Testis (tissue), 3 donors: Measurements from ENCODE around the gene SEC14L1. TPM values are rescaled to one million over a fixed set of nuclear protein-coding genes. Genes with fewer than 3 reads are reported as not detected.

Source experiments
- DNase-seq: peaks from one replicate; pipeline ENCODE4 v3.0.0-alpha.2; 2019
- H3K27ac ChIP-seq, 2 donors: fragments of 200-600 bp; sonication (generic); one replicate each; pipeline ENCODE4 v1.5.1; 2019
- H3K27me3 ChIP-seq: fragments of 200-600 bp; sonication (generic); one replicate; pipeline ENCODE4 v1.5.1; 2019
- H3K36me3 ChIP-seq: fragments of 200-600 bp; sonication (generic); one replicate; pipeline ENCODE4 v1.5.1; 2017; ENCODE audit warnings: low read depth; ENCODE audit errors: missing control alignments
- H3K4me1 ChIP-seq: fragments of 200-600 bp; sonication (generic); one replicate; pipeline ENCODE4 v1.5.1; 2019
- H3K4me3 ChIP-seq, 2 donors: fragments of 200-600 bp; sonication (generic); one replicate each; pipeline ENCODE4 v1.5.1; 2017 to 2019
- H3K9me3 ChIP-seq: fragments of 200-600 bp; sonication (generic); one replicate; pipeline ENCODE4 v1.5.1; 2017
- POLR2A ChIP-seq: fragments of 450-650 bp; IDR thresholded peaks from one replicate; pipeline ENCODE4 v1.6.1; 2017; ENCODE audit warnings: antibody characterized with exemption, mild to moderate bottlenecking, moderate library complexity
- WGBS, 2 donors: methylation state at CpG; one replicate each; pipeline ENCODE4 v1.1.5; 2018; 5-methylcytosine and 5-hydroxymethylcytosine counted together
- intact Hi-C: fragments of 100-400 bp; cut with DNase I; formaldehyde crosslinking; loops from one replicate; pipeline ENCODE4 v1.15.1; 2023; ENCODE audit warnings: low total_unique reads
- polyA plus RNA-seq: library from polyadenylated mRNA; stranded (reverse); fragments of 350-450 nt; fragmentation: Illumina TruSeq; extraction: RNeasy Lipid Tissue Mini Kit (QIAGEN cat#74804); gene quantifications from one replicate; pipeline ENCODE4 v1.2.3, GENCODE V29; 2014; ENCODE audit warnings: low read depth, low replicate concordance; ENCODE audit not compliant: insufficient read depth
- total RNA-seq, 2 donors: library from RNA; depleted of rRNA; stranded (reverse); fragments of >200 nt; gene quantifications; one replicate each; pipeline ENCODE4 v1.2.3, GENCODE V29; 2016
- TF ChIP-seq, protein P1 (sequence below), 3 experiments: fragments of 450-650 bp in 2 of 3; fragments of 200-600 bp in 1 of 3; sonication (generic) in 1 of 3; IDR thresholded peaks; one replicate each; pipeline ENCODE4 v1.5.1; 2016 to 2019; ENCODE audit warnings: antibody characterized with exemption in 3 of 3, mild to moderate bottlenecking in 2 of 3, moderate library complexity in 1 of 3

The SEC14L1 gene
- total and polyA plus RNA-seq, 3 donors from 2014 or later, result 143 to 262 (median 240) TPM

DNA sequence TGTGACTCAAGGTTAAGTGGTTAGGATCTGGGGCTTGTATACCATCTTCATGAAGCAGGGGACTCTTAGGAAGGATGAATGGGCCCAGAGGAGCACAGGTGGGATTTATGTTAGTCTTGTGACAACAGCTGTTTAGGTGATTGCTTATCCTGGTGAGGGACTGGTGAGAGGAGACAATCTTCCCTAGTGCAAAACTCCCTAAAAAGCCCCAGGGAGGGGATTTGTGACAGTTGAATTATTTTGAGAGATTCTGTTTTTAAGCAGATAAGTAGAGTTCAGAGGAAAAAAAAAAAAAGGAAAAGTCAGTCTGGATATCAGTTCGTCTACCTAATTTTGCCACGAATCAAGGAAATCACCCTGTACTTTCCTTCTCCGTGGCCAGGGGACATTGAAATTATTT lies 35.1 kb upstream of the SEC14L1 start:
- TF ChIP-seq, protein P1, sequence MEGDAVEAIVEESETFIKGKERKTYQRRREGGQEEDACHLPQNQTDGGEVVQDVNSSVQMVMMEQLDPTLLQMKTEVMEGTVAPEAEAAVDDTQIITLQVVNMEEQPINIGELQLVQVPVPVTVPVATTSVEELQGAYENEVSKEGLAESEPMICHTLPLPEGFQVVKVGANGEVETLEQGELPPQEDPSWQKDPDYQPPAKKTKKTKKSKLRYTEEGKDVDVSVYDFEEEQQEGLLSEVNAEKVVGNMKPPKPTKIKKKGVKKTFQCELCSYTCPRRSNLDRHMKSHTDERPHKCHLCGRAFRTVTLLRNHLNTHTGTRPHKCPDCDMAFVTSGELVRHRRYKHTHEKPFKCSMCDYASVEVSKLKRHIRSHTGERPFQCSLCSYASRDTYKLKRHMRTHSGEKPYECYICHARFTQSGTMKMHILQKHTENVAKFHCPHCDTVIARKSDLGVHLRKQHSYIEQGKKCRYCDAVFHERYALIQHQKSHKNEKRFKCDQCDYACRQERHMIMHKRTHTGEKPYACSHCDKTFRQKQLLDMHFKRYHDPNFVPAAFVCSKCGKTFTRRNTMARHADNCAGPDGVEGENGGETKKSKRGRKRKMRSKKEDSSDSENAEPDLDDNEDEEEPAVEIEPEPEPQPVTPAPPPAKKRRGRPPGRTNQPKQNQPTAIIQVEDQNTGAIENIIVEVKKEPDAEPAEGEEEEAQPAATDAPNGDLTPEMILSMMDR (IDR thresholded peaks at IDR 0.05), result no peak
- no peak for TF ChIP-seq POLR2A
- no peaks in the 10 kb centered on the region for H3K9me3 ChIP-seq
- H3K4me3 ChIP-seq, result no peak overlapping the region
- WGBS, 2 donors, result 94 to 95% methylated on average over 3 of the region's 3 CpGs
- no peak overlapping the region for H3K27ac ChIP-seq
- no peaks in the 10 kb centered on the region for H3K36me3 ChIP-seq
- H3K27me3 ChIP-seq, result no peaks in the 10 kb centered on the region
- H3K4me1 ChIP-seq, result peaks cover 17% of the 10 kb centered on the region
- intact Hi-C loops, result no loop called here
- DNase-seq, result no peak

DNA sequence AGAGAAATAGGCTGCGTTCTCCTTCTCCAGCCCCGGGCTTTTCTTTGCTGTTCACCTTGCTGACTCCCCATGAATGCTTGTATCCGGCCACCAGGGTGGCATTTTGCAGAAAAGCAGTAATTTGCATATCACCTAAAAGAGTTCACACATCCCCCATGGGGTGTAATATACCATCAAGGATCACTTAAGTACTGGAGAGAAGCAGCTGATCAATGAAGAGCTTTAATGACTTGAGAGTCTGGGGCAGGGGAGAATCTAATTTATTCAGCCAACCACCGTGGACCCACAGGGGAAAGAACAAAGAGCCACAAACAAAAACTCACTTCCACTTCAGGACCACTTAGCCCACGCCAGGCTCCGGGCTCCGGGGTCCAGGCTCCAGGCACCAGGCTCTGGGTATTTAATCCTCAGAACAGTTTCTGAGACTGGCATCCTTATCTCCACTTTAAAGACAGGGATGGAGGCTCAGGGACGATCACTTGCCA lies 33.9 kb upstream of the SEC14L1 start:
- Histone ChIP-seq H3K27ac (no peak overlapping the region), H3K4me1 (peaks cover 17% of the 10 kb centered on the region), H3K9me3 (no peaks in the 10 kb centered on the region), H3K27me3 (no peaks in the 10 kb centered on the region), H3K4me3 (no peak overlapping the region), H3K36me3 (no peaks in the 10 kb centered on the region)
- intact Hi-C loops, result no loop called here
- WGBS, 2 donors, result 59 to 72% methylated on average over 8 of the region's 8 CpGs
- DNase-seq, result no peak
- TF ChIP-seq, protein P1 (IDR thresholded peaks at IDR 0.05), result no peak
- TF ChIP-seq POLR2A, result no peak

DNA sequence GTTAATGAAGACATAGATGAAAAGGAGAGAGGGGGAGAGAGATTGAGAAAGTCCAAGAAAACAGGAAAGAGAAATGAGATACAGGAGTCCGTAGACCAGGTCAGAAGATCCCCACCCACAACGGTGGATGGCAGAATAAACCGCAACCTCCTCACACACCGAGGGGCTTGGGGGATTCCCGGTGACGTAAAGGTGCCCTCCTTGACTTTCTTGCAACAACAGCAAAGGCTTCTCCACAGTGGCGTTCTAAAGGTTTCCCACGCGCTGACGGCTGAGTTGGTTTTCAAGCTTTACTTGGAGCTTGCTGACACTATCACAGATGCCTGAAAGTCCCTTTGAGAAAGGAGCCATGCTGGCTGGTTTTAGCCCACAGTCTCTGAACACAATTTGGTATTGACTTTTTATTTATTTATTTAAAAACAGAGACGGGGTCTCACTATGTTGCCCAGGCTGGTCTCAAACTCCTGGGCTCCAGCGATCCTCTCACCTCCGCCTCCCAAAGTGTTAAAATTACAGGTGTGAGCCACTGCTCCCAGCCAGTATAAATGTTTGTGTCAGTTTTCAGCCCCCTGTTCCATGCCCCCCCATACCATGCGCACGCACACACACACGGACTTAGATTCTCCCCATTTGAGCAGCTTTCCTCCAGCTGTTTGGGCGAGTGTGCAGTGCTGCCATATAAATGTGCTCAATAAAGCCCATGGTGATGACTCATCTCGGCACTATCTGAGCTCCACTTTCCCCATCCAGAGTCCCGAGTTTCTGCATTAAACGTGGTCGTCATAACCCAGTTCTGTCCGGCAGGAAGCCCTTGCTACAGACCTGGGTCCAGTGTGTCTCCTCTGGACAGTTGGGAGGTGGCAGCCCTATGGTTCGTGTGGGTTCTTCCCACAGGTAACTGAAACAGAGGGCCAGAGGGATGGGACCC lies 33.0 kb upstream of the SEC14L1 start:
- Histone ChIP-seq H3K36me3 (no peaks in the 10 kb centered on the region), H3K4me1 (peaks cover 17% of the 10 kb centered on the region), H3K4me3 (no peak overlapping the region), H3K9me3 (no peaks in the 10 kb centered on the region), H3K27me3 (no peaks in the 10 kb centered on the region), H3K27ac (no peak overlapping the region)
- TF ChIP-seq, protein P1 (IDR thresholded peaks at IDR 0.05), result no peak
- TF ChIP-seq POLR2A, result no peak
- intact Hi-C loops, result no loop called here
- no peak for DNase-seq
- WGBS, 2 donors, result 81 to 85% methylated on average over 23 of the region's 23 CpGs

GRCh38 chr17:77109159-77109759 lies 31.5 kb upstream of the SEC14L1 start:
- intact Hi-C loops, result no loop called here
- WGBS, 2 donors, result 59 to 62% methylated on average over 6 of the region's 6 CpGs

More at GRCh38 chr17:77109159-77109759, 31.5 kb upstream of the SEC14L1 start:
- Histone ChIP-seq H3K9me3 (no peaks in the 10 kb centered on the region), H3K36me3 (no peaks in the 10 kb centered on the region), H3K4me1 (peaks cover 17% of the 10 kb centered on the region), H3K4me3 (no peak overlapping the region), H3K27ac (peak overlapping the region; percentile 80 to 86), H3K27me3 (no peaks in the 10 kb centered on the region)
- no peak for TF ChIP-seq POLR2A
- TF ChIP-seq, protein P1 (IDR thresholded peaks at IDR 0.05), result no peak
- DNase-seq, result no peak
